GM20000 (cell line): ENCODE data around the gene PLA2G15.

Experiments used
- DNase-seq: peaks from one replicate; pipeline ENCODE4 v3.0.0; 2012; ENCODE audit warnings: low spot score
- CTCF ChIP-seq: IDR thresholded peaks from 2 replicates; pipeline ENCODE4 v1.5.1; 2012; ENCODE audit warnings: mild to moderate bottlenecking, control low read depth; ENCODE audit errors: extremely low read depth, missing control alignments

The PLA2G15 gene

GRCh38 chr16:68244903-68245853, at the start of gene PLA2G15:
TSS of gene PLA2G15 (plus strand) at chr16:68245373. CDS start at chr16:68245427, 54 bp downstream.
- no peak for TF ChIP-seq CTCF
- DNase-seq: peak; percentile 97

- no peak for DNase-seq
- no peak for TF ChIP-seq CTCF
Measured at GRCh38 chr16:68197250-68197649, 47.9 kb upstream of the PLA2G15 start.

- DNase-seq: peak; percentile 23
- no peak for TF ChIP-seq CTCF
Measured at GRCh38 chr16:68200088-68200783, 44.9 kb upstream of the PLA2G15 start.

GRCh38 chr16:68202091-68202519, 43.1 kb upstream of the PLA2G15 start:
- DNase-seq: no peak
- TF ChIP-seq CTCF: no peak

GRCh38 chr16:68206245-68206644, 38.9 kb upstream of the PLA2G15 start:
- TF ChIP-seq CTCF: no peak
- no peak for DNase-seq

GRCh38 chr16:68214726-68215125, 30.4 kb upstream of the PLA2G15 start:
- TF ChIP-seq CTCF: no peak
- no peak for DNase-seq

GRCh38 chr16:68215302-68215701, 29.9 kb upstream of the PLA2G15 start:
- DNase-seq: no peak

More at GRCh38 chr16:68215302-68215701, 29.9 kb upstream of the PLA2G15 start:
- TF ChIP-seq CTCF: no peak
